Pancreas (tissue), 10 donors: ENCODE measurements around the gene RMND1. TPM values are rescaled to one million over a fixed set of nuclear protein-coding genes. Genes with fewer than 3 reads are reported as not detected.

Experiments
- ATAC-seq, 4 donors: fragments of 200-7000 bp; cut with Tn5 transposase; one replicate each; pipeline versions ENCODE4 v1.8.0 to v1.9.1; 2020; ENCODE audit warnings: mild to moderate bottlenecking in 4 of 4, moderate library complexity in 4 of 4
- DNase-seq, 6 donors: peaks; one replicate each; pipeline ENCODE4 v3.0.0-alpha.2; 2020
- FAIRE-seq: peaks from 2 replicates; lab custom pipeline; 2012; peaks lifted over from hg19 to GRCh38; lab: Jason Lieb, UNC
- H3K27ac ChIP-seq, 4 donors: fragments of 200-600 bp; sonication (generic); 1 replicate in 3 of 4; 2 replicates in 1 of 4; pipeline versions ENCODE4 v1.5.0 to v1.8.0; 2020
- H3K27me3 ChIP-seq, 4 donors: fragments of 200-600 bp; one replicate each; pipeline ENCODE4 v1.8.0; 2021
- H3K36me3 ChIP-seq, 3 donors: fragments of 200-600 bp; sonication (generic) in 1 of 3; one replicate each; pipeline versions ENCODE4 v1.5.0 to v1.8.0; 2020 to 2021
- H3K4me1 ChIP-seq, 3 donors: fragments of 200-600 bp; one replicate each; pipeline ENCODE4 v1.8.0; 2021
- H3K4me3 ChIP-seq, 4 donors: fragments of 200-600 bp; sonication (generic) in 2 of 4; one replicate each; pipeline versions ENCODE4 v1.5.0 to v1.8.0; 2020 to 2021
- H3K9me3 ChIP-seq, 4 donors: fragments of 200-600 bp; one replicate each; pipeline ENCODE4 v1.8.0; 2021
- WGBS, 2 donors: extraction: QIAGEN DNeasy Blood & Tissue Kit; methylation state at CpG; one replicate each; pipeline ENCODE4 v1.1.7; 2013; 5-methylcytosine and 5-hydroxymethylcytosine counted together
- intact Hi-C, 3 donors: fragments of 100-400 bp; cut with DNase I; formaldehyde crosslinking; loops; one replicate each; pipeline versions ENCODE4 v1.11.1 to v1.14.2; 2022
- polyA plus RNA-seq, 2 donors: library from polyadenylated mRNA; stranded (reverse); fragments of 200-250 nt; gene quantifications; one replicate each; pipeline ENCODE4 v1.2.3, GENCODE V29; 2013
- total RNA-seq, 6 donors: library from RNA; stranded (reverse); fragmentation: NEBNext Ultra II Directional in 4 of 6; extraction: Animal tissue kit (Norgen Biotek cat#: 25700) in 4 of 6; gene quantifications; one replicate each; pipeline versions ENCODE4 v1.2.1 to v1.2.4, GENCODE V29; 2021 to 2023
- TF ChIP-seq, protein P1 (sequence below), 4 donors: fragments of 200-600 bp; sonication (generic) in 3 of 4; IDR thresholded peaks; one replicate each; pipeline versions ENCODE4 v1.5.0 to v1.8.0; 2021; ENCODE audit warnings: antibody characterized with exemption in 4 of 4
- donor health status: healthy with polysubstance abuse.
- donor health status: DM: no; HTN: no; CAD: no; lungs with moderate emphysema.
- donor health status: DM: no; HTN: no; CAD: no.
- donor health status: control.
- donor health status: control.
- donor health status: Bipolar disorder and iron deficiency.
- donor health status: DM: yes; HTN: yes; CAD: no.
- donor health status: DM: no; HTN: no; CAD: no.
- donor health status: DM: no; HTN: no; CAD: no.
- donor health status: DM: yes; HTN: yes; CAD: no.

RMND1 gene
- total and polyA plus RNA-seq, 8 donors, result 6.4 to 13.5 (median 7.7) TPM

- Histone ChIP-seq H3K36me3 (peaks cover 0 to 10% (median 4%) of the 10 kb centered on the region in 3 donors), H3K4me1 (no peaks in the 10 kb centered on the region), H3K27me3 (no peaks in the 10 kb centered on the region), H3K9me3 (no peaks in the 10 kb centered on the region), H3K4me3 (no peak overlapping the region), H3K27ac (no peak overlapping the region)
- no peak for FAIRE-seq
- peak in 2 of 4 donors; percentile 18 to 45 for ATAC-seq
- 86 to 96% methylated on average over 5 of the region's 5 CpGs for WGBS, 2 donors
- intact Hi-C loops, result no loop called here
- TF ChIP-seq, protein P1, sequence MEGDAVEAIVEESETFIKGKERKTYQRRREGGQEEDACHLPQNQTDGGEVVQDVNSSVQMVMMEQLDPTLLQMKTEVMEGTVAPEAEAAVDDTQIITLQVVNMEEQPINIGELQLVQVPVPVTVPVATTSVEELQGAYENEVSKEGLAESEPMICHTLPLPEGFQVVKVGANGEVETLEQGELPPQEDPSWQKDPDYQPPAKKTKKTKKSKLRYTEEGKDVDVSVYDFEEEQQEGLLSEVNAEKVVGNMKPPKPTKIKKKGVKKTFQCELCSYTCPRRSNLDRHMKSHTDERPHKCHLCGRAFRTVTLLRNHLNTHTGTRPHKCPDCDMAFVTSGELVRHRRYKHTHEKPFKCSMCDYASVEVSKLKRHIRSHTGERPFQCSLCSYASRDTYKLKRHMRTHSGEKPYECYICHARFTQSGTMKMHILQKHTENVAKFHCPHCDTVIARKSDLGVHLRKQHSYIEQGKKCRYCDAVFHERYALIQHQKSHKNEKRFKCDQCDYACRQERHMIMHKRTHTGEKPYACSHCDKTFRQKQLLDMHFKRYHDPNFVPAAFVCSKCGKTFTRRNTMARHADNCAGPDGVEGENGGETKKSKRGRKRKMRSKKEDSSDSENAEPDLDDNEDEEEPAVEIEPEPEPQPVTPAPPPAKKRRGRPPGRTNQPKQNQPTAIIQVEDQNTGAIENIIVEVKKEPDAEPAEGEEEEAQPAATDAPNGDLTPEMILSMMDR (IDR thresholded peaks at IDR 0.05), result no peak
- DNase-seq, result no peak
Measured at GRCh38 chr6:151374036-151374683, 77.8 kb downstream of the RMND1 start.

DNA sequence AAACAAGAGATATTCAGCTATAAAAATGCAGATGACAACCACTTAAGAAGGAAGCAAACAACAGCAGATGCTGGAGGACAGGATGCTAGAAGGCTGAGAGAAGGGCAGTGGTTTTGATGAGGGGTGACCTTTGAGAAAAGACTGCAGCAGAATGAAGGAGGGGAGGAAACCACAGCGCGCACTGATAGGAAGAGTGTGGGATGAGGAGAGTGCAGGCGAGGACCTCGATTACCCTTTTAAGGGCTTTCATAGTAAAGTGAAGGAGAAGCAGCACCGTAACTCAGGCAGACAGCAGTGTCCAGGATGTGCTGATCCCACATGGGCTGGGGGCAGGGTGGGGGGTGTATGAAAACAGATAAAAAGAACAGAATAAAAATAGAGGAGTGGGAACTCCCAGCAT lies 79.8 kb downstream of the RMND1 start:
- intact Hi-C loops, result no loop called here
- peaks cover 0 to 10% (median 4%) of the 10 kb centered on the region in 3 donors for H3K36me3 ChIP-seq
- no peaks in the 10 kb centered on the region for H3K4me1 ChIP-seq
- no peak for ATAC-seq
- WGBS, 2 donors, result 85 to 89% methylated on average over 5 of the region's 5 CpGs
- no peak overlapping the region for H3K27ac ChIP-seq
- H3K9me3 ChIP-seq, result no peaks in the 10 kb centered on the region
- no peak for FAIRE-seq
- DNase-seq, result no peak
- no peaks in the 10 kb centered on the region for H3K27me3 ChIP-seq
- no peak overlapping the region for H3K4me3 ChIP-seq
- TF ChIP-seq, protein P1 (IDR thresholded peaks at IDR 0.05), result no peak

GRCh38 chr6:151370509-151371078 lies 81.3 kb downstream of the RMND1 start:
- no peak for ATAC-seq
- H3K4me1 ChIP-seq, result no peaks in the 10 kb centered on the region
- no peak overlapping the region for H3K27ac ChIP-seq
- no peak for FAIRE-seq
- WGBS, 2 donors, result 89 to 90% methylated on average over 6 of the region's 6 CpGs
- H3K36me3 ChIP-seq, result peaks cover 0 to 19% (median 4%) of the 10 kb centered on the region in 3 donors
- no peak for DNase-seq
- H3K4me3 ChIP-seq, result no peak overlapping the region
- no peaks in the 10 kb centered on the region for H3K9me3 ChIP-seq
- TF ChIP-seq, protein P1 (IDR thresholded peaks at IDR 0.05), result no peak
- intact Hi-C loops, result no loop called here
- no peaks in the 10 kb centered on the region for H3K27me3 ChIP-seq

- WGBS, 2 donors, result 92 to 93% methylated on average over 6 of the region's 6 CpGs
- Histone ChIP-seq H3K4me1 (no peaks in the 10 kb centered on the region), H3K27me3 (no peaks in the 10 kb centered on the region), H3K36me3 (peaks cover 0 to 15% (median 0%) of the 10 kb centered on the region in 3 donors), H3K9me3 (no peaks in the 10 kb centered on the region), H3K27ac (no peak overlapping the region), H3K4me3 (no peak overlapping the region)
- TF ChIP-seq, protein P1 (IDR thresholded peaks at IDR 0.05), result no peak
- intact Hi-C loops, result no loop called here
- ATAC-seq, result no peak
- no peak for DNase-seq
- no peak for FAIRE-seq
Measured at GRCh38 chr6:151365233-151365632, 86.7 kb downstream of the RMND1 start.

- Histone ChIP-seq H3K36me3 (no peaks in the 10 kb centered on the region), H3K4me3 (no peak overlapping the region), H3K27me3 (no peaks in the 10 kb centered on the region), H3K9me3 (no peaks in the 10 kb centered on the region), H3K27ac (no peak overlapping the region), H3K4me1 (no peaks in the 10 kb centered on the region)
- TF ChIP-seq, protein P1 (IDR thresholded peaks at IDR 0.05), result no peak
- no peak for DNase-seq
- ATAC-seq, result no peak
- intact Hi-C loops, result no loop called here
- no peak for FAIRE-seq
- WGBS, 2 donors, result 93 to 95% methylated on average over 5 of the region's 5 CpGs
Measured at GRCh38 chr6:151359486-151359885, 92.4 kb downstream of the RMND1 start.
